OCI-M2 (cell line): ENCODE measurements around the gene MSX1.

Source experiments
- DNase-seq: peaks from one replicate; lab custom pipeline; 2025; ENCODE audit not compliant: unreplicated experiment; lab: John Stamatoyannopoulos, UW

MSX1 gene

DNA sequence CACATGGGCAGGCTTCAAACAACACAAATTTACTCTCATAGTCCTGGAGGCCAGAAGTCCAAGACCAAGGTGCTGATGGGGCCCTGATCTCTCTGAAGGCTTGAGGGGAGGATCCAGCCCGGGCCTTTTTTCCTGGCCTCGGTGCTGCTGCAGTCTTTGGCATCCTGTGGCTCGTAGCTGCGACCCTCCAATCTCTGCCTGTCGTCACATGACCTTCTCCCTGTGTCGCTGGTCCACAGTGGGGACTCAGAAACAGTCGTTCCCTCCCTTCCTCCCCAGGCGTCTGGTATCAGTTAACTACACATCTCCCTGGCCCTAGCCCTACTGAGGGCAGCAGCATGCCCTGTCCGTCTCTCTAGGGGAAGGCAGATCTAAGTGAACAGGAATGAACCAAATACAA lies 19.1 kb upstream of the MSX1 start:
- DNase-seq: no peak

DNA sequence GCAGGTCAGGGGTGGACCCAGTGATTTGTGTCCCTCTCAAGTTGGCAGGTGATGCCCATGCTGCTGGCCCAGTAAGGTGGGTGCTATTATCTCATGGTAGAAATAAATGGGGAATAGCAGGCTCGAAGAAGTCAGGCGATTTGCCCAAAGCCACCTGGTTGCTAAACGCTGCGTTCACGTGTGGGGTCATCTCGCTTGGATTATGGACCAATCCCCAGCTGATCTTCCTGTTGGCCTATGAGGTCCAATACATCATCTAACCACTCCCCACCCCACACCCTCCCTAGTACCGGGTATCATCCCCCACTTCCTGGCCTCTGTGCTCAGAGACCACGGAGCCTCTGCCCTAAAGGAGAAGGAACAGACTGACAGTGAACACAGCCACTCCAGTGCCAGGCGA lies 18.3 kb upstream of the MSX1 start:
- DNase-seq: no peak

DNA sequence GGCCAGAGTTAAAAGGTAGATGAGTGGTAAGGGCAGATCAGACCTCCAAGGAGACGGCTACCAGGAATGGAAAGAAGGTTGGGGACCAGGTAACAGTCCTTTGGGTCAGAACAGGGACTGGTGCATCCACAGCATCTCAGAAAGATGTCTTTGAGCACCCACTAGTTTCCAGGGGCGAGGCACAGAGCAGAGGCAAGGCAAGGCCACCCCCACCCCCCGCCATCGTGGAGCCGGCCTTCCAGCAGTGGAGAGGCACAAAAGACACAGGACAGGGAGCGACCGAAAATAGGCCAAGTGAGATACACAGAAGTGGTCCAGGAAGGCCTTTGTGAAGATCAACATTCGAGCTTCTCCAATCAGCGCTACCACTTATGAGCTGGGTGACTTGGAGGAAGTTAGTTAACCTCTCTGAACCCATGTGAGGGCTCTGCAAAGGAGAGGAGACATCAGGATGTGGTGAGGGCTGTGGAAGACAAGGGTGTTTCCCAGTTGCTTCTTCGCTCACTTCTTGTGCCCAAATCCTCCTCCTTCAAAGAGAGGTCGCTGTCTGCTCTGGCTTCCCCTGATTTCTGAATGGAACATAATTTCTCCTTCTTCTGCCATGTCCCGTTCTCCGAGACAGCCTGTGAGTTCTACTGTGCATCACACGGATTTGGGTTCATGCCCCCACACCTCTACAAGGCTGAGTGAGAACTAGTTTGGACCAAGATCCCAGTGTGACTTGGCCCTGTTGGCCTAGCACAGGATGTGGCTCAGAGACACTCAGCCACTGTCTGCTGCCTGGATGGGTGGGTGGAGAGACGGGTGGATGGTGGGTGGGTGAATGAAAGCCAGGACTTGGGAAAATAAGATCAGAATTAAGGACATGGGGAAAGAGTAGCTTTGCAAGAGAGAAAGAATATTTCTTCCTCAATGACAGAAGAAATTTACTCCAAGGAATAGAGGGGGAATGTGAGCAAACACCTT lies 16.7 kb upstream of the MSX1 start:
- no peak for DNase-seq

DNA sequence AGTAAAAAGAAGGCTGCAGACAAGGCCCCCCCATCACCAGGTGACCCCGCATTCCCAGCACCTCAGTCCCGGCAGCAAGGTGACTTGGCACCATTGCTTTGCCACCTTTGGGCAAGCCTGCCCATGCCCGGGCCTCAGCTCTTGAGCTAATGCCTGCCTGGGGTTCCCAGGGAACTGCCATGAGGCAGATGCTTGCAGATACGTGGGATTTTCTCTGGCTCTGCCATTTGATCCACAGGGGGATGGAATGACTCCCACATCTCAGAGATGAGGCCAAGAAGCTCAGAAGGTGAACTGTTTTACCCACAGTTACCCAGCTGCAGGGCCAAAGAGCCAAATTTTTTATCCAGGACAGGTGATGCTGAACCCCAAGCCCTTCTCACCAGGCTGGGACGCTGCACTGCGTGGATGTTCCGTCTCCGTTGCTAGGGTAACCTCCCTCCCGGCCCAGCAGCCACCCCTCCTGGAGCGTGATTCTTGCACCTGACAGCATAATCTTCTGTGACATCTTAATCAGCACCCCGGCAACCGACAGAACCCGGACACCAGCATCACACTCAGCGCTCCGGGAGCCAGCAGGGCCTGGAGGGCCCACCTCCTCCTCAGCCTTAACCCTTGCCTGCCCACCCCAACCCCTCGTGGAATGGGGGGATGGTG lies 15.7 kb upstream of the MSX1 start:
- no peak for DNase-seq

DNA sequence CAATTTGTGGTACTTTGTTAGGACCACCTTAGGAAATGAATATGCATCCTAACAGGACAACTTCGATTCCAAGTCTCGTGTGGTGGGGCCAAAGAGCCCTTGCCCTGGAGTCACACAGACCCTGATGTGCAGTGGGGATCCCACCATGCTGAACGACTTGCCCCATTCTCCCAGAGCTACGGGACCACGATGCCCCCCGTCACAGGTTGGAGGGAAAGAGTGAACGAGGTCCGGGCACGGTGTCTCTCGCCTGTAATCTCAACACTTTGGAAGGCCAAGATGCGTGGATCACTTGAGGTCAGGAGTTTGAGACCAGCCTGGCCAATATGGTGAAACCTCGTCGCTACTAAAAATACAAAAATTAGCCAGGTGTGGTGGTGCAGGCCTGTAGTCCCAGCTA lies 14.4 kb upstream of the MSX1 start:
- no peak for DNase-seq

DNA sequence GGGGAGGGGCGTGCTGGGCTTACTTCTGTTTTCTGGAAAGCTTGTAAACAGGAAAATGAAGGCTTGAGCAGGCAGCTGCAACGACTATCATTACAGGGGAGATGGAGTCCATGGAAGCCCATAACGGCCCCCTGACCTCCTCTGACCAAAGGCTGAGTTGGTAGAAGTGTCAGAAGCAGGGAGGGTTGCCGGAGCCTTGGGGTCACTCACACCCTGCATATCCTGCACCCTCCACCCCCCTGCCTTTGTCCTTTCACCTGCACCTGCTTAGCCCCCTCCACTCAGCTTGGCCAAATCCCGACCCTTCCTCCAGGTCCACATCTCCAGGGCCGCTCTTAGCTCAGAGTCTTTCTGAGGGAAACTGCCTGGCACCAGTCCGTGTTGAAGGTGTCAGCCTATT lies 12.5 kb upstream of the MSX1 start:
- no peak for DNase-seq

DNA sequence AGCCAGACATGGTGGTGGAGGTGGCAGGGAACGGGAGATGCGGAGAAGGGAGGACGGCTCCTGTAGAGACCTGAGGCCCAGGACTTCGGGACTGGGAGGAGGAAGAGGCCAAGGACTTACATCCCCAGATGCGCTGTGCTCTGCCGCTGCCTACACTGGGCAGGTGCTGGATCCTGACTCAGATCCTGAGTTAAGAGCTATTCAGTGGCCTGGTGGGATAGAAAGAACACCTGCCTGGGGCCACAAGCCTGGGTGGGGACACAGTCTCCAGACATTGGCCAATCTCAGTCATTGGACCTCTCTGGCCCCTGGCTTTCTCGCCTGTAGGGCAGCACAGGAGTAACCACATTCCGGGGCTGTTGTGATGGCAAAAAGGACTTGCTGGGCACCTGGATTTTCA lies 10.9 kb upstream of the MSX1 start:
- DNase-seq: no peak

DNA sequence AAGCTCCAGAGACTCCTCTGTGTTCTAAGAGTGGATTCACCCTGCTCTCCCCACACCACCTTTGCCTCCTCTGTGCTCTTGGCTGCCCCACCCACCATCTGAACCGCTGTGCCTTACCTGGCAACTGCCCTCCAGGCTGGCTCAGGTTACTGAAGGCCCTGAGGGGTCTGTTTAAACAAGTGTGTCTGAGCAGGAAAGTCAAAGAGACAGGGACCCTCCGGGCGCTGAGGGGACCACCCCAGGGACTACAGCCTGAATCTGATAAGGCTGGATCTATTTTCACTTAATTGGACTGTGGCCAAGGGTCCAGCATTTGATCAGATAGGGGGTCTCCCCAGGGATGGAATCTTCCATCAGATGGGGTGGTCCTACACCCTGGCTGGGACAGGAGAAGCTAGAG lies 10.4 kb upstream of the MSX1 start:
- no peak for DNase-seq

DNA sequence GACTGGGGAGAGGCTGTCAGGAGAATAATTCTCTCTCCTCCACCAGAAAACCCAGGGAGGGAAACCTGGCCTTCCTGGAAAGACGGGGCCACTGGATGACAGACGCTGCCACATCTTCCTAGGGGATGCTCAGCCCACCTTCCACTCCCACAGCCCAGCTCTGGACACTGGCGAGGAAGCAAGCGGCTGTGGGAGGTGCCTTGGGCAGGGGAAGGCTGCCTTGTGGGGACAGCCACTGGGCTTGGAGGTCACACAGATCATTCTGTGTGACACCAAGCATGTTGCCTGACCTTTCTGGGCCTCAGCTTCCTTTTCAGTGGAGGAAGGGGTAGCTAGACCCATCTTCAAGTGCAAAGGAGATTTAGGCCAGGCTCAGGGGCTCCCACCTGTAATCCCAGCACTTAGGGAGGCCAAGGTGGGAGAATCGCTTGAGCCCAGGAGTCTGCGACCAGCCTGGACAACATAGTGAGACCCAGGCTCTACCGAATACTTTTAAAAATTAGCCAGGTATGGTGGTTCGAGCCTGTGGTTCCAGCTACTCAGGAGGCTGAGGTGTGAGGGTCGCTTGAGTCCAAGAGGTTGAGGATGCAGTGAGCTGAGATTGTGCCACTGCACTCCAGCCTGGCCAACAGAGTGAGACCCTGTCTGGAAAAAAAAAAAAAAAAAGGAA lies 9.8 kb upstream of the MSX1 start:
- DNase-seq: no peak

DNA sequence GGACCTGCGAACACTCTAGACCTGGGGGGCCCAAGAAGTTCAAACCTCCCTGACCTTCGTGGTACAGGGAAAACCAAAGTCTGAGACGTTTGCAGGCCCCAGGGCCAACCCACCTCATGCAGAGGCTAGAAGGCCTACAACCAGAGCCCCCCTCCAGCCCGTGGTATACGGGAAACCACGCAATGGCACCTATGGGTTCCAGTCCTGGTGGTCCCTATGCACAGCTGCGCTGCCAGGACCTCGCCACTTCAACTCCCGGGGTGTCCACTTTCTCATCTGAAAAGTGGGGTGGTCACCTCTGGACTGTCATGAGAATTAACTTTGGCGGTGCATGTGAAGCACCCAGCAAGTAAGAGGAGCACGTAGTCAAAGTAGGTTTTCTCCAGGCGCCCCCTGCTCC lies 8.4 kb upstream of the MSX1 start:
- no peak for DNase-seq

DNA sequence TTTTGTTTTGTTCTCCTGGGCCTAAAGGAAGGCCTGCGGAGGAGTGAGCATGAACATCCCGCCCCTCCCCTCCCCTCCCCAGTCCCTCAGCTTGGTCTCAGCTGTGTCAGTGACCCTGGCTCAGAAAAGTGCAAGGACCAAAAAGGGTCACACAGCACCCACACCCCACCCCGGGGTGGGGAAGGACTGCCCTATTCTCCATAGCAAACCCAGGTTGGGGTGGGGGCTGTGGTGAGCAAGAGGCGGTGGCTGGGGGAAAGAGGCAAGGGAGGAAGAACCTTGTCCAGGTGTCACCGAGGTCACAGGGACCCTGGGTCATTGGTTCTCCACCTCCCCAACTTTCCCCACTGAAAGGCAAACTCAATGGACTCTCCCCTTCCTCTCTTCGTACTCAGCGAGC lies 7.6 kb upstream of the MSX1 start:
- no peak for DNase-seq

DNA sequence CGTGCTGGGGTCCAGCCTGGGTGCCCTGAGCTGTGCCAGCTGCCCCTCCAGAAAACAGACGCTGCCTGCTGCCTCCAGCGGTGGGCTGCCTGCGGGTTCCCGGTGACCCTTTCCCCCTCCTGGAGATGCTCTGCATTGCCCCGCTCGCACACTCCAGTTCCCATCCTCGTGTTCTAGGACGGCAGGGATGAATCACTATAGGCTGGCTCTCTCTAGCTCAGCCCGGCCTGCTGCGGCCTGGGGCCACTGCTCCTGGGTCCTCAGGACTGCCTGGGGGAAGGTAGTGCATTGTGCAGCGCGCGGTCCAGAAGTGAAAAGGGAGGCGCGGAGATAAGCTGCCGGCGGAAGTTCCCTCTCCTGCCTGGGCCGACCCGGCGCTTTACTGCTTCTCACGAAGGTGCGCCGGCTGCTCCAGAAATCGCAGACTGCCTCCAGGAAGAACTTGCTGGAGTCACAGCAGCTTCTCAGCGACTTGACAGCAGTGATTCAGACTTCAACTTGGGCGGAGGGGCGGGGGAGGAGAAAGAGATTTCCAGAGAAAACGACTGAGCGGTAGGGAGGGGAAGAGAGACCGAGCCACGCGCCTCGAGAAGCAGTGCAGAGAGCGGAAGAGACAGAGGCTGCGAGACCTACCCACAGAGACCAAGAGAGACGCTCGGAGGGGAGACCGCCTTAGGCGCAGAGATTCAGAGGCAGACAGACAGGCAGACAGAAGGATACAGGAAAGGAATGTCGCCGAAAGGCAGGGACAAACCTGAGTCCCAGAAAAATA lies 6.7 kb upstream of the MSX1 start:
- no peak for DNase-seq

DNA sequence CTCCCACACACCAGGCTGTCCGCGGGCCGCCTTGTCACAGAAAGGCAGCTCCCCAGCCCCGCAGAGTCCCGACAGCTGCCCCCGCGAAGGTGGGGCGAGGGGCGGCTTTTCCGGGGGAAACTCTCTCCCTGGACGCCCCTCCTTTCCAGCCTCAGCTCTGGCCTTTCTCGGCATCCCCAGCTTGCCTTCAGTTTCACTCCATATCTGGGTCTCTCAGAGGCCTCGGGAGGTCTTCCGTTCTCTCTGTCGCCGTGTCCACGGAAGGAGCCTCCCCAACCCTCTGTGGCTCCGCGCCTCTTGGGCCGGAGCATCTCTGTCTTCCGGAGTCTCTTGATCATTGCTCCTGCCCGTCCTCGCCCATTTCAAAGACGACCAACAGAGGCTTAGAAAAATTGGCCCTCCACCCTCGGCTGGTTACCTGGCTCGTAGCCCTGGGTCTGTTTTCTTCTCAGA lies 6.1 kb upstream of the MSX1 start:
- DNase-seq: no peak

DNA sequence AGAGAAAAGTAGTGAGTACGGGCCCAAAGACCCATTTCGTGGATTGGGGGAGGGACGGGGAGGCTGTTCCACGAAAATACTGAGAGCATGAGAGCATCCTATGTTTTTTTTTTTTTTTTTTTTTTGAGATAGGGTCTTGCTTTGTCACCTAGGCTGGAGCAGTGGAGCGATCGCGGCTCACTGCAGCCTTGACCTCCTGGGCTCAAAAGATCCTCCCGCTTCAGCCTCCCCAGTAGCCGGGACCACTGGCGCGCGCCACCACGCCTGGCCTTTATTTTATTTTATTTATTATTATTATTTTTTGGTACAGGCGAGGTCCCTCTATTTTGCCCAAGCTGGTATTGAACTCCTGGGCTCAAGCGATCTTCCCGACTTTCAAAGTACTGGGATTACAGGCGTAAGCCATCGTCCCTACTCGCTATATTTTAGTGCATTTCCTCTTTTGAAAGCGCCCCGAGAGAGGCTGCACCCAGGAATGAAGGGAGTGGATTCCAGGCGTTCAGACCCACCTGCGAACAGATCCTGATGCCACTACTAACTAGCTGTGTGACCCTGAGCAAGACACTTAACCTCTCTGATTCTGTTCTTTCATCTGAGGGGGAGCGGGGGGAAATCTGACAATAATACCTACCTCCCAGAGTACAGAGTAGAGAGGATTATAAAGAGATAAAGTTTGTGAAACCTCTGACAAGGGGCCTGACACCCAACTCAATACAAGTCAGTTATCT lies 5.4 kb upstream of the MSX1 start:
- no peak for DNase-seq

DNA sequence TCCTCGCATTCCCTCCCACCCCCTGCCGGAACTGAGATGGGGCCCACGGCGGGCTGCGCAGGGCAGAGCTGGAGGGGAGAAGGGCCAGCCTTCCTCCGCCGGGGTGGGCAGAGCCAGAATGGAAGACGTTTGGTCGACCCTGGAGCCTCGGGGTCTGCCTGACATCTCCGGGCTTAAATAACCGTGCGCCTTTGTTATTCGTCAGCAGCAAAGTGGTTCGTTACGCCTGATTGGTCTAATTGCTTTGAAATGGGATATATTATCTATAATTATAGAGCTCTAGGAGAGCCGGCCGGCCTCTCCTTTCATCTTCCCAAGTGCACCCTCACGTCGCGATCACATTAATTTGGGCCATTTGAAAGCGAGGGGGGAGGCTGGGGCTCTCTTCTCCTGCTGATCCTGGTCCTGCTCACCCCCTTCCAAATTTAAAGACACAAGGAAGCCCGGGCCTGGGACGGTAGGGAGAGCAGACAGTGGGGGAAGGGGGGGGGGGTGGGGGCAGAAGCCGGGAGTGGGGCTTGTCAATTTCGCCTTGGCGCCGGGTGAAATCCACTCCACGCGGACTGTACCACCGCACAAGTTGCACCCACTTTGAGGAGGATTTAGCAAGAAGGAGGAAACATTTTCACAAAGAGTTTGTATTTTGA lies 4.7 kb upstream of the MSX1 start:
- no peak for DNase-seq

DNA sequence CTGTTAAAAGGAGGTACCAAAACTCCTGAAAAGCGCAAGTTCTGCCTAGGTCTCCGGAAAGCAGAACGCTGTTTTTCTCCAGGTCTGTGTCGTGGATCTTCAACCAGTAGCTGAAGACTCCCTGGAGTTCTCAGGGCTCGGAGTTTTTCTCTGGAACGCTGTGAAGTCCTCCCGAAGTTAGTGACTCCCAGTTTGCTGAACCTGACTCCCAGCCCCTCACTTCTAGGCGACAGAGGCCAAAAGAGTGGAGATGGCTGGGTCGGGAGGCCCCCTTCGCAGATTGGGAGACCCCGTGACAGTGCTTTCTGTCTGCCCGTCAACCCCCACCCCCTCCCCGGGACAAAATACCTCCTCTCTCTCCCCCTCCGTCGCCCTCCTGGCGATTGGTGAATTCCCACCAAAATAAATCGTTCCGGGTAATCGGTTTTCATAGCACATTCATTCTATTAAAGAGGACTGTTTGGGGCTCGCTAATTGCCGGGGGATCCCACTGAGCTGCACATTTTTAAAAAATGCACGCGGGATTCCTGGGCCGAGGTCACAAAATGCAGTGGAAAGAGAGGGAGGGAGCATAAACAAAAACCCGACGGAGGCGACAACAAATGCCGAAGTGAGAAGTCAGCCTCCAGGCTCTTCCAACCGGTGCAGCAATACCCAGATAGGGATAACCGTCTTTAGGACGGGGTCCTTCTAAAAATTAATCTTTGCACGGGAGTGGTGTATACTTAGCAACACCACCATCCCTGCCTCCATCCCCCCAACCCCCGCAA lies 4.0 kb upstream of the MSX1 start:
- DNase-seq: no peak

DNA sequence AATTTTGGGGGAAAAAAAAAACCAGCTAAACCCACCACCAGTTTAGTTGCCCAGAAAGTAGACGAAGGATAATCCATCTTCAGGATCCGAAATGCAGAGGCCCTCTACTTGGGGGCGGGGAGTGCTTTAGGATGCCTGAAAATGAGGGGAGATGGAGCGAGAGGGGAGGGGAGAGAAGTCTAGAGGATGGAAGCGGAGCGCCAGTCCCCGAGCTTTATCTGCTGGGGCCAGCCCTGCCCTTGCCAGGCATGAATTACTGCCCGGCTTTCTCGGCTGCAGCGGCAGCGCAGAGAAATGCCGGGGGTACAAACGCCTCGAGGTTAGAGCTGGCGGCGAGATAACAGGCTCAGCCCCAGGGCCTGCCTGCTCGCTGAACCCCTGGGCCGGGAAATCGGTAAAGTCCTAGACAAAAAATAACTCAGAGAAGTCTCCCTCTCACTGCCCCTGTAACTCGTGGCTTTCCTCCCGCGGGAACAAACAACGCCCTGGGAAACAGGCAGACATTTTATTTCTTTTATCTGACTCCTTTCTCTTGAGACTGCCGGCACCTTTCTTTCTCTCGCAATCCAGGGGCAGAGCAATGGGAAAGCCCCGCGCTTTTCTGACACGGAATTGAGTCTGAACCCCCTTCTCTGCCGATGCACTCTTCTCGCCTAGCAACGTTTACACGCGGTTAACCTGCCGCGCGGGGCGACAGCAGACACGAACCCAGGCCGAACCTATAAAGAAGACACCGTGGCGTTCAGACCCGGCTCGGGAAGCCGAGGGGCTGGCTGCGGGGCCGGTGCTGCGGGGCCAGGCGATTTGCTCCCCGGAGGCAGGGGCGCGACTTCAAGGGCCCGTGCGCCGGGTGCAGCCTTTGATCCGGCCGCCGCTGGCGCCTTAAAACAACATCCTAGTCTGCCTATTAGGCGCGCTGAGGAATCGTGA lies 3.1 kb upstream of the MSX1 start:
- DNase-seq: no peak
